Kidney (tissue), 14 donors: ENCODE data around the gene PARVB. TPM values are rescaled to one million over a fixed set of nuclear protein-coding genes. Genes with fewer than 3 reads are reported as not detected.

Experiments
- DNase-seq, 5 donors: peaks; one replicate each; pipeline ENCODE4 v3.0.0-alpha.2; 2013 to 2020
- FAIRE-seq: peaks from 2 replicates; lab custom pipeline; 2012; peaks lifted over from hg19 to GRCh38; lab: Jason Lieb, UNC
- H3K27ac ChIP-seq, 2 donors: one replicate each; pipeline ENCODE4 v1.7.0; 2013; ENCODE audit warnings: low read depth in 2 of 2, low read length in 2 of 2, inconsistent platforms in 1 of 2
- H3K27me3 ChIP-seq: one replicate; pipeline ENCODE4 v1.7.1; 2013; ENCODE audit warnings: low read length, inconsistent platforms; ENCODE audit not compliant: control insufficient read depth, insufficient read depth
- H3K36me3 ChIP-seq, 3 donors: one replicate each; pipeline versions ENCODE4 v1.7.0 to v1.7.1; 2013; ENCODE audit warnings: low read length in 3 of 3, control low read depth in 1 of 3, inconsistent platforms in 1 of 3; ENCODE audit not compliant: insufficient read depth in 3 of 3, control insufficient read depth in 2 of 3
- H3K4me1 ChIP-seq, 3 donors: one replicate each; pipeline versions ENCODE4 v1.7.0 to v1.7.1; 2013; ENCODE audit warnings: low read length in 3 of 3, inconsistent platforms in 1 of 3, low read depth in 1 of 3; ENCODE audit not compliant: control insufficient read depth in 2 of 3, insufficient read depth in 2 of 3
- H3K4me3 ChIP-seq, 3 donors: one replicate each; pipeline versions ENCODE4 v1.7.0 to v1.8.1; 2013; ENCODE audit warnings: low read length in 3 of 3, control low read depth in 1 of 3, inconsistent platforms in 1 of 3
- H3K9ac ChIP-seq, 3 donors: one replicate each; pipeline versions ENCODE4 v1.7.0 to v1.7.1; 2013; ENCODE audit warnings: low read length in 3 of 3, control low read depth in 1 of 3, inconsistent platforms in 1 of 3
- H3K9me3 ChIP-seq, 3 donors: one replicate each; pipeline versions ENCODE4 v1.7.0 to v1.7.1; 2013; ENCODE audit warnings: low read length in 3 of 3, control low read depth in 1 of 3, inconsistent platforms in 1 of 3; ENCODE audit not compliant: control insufficient read depth in 2 of 3, insufficient read depth in 1 of 3
- intact Hi-C: fragments of 100-400 bp; cut with DNase I; formaldehyde crosslinking; loops from one replicate; pipeline ENCODE4 v1.11.1; 2022
- polyA plus RNA-seq: library from polyadenylated mRNA; stranded (reverse); fragments of 350-450 nt; fragmentation: Illumina TruSeq; extraction: RNeasy Lipid Tissue Mini Kit (QIAGEN cat#74804); gene quantifications from one replicate; pipeline ENCODE4 v1.2.3, GENCODE V29; 2014; ENCODE audit warnings: low read depth, low replicate concordance; ENCODE audit not compliant: insufficient read depth
- total RNA-seq: library from RNA; stranded (reverse); fragmentation: NEBNext Ultra II Directional; extraction: Animal tissue kit (Norgen Biotek cat#: 25700); gene quantifications from one replicate; pipeline ENCODE4 v1.2.1, GENCODE V29; 2021
- TF ChIP-seq, protein P1 (sequence below): IDR thresholded peaks from 3 replicates; pipeline ENCODE4 v1.5.1; 2012; ENCODE audit warnings: mild to moderate bottlenecking, moderate library complexity, borderline replicate concordance; ENCODE audit not compliant: insufficient read depth; ENCODE audit errors: extremely low read depth
- donor health status: control.
- donor health status: control.
- donor health status: control.
- donor health status: control.
- donor health status: control.
- donor health status: DM: yes; HTN: yes; CAD: no.
- donor health status: Normal renal cell carcinoma (clear cell type).

PARVB gene
- total and polyA plus RNA-seq, 2 donors from 2014 or later, result 32.9 to 51.1 TPM

DNA sequence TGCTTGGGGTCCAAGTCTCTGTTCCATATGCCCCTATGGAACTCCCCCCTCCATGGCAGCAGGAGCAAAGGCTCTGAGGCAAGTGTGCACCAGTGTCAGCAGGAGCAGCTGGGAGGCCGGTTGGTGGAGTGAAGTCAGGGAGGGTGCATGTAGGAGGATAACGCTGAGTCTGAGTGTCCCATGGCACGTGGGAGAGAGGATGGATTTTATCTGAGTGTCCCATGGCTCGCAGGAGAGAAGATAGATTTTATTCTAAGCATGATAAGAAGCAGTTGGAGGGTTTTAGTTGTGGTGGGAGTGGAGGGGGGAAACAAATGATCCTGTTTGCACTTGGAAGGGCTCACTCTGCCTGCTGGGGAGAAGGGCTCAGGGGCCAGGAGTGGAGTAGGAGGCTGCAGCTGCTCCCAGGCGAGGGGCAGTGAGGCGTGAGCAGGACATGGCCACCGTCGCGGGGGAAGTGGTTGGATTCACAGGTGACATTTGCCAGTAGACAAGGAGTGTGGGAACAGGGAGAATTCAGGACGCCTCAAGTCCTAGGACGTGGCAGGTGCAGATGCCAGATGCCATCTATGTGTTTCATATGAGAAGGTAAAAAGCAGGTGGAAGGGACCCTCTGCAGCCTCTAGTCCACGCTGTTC is 123.0 kb downstream of the PARVB start:
- peak in 2 of 5 donors; percentile 34 to 35 for DNase-seq
- no peak overlapping the region for H3K4me3 ChIP-seq
- FAIRE-seq, result no peak
- no peaks in the 10 kb centered on the region for H3K27me3 ChIP-seq
- H3K9ac ChIP-seq, result no peak overlapping the region
- TF ChIP-seq, protein P1, sequence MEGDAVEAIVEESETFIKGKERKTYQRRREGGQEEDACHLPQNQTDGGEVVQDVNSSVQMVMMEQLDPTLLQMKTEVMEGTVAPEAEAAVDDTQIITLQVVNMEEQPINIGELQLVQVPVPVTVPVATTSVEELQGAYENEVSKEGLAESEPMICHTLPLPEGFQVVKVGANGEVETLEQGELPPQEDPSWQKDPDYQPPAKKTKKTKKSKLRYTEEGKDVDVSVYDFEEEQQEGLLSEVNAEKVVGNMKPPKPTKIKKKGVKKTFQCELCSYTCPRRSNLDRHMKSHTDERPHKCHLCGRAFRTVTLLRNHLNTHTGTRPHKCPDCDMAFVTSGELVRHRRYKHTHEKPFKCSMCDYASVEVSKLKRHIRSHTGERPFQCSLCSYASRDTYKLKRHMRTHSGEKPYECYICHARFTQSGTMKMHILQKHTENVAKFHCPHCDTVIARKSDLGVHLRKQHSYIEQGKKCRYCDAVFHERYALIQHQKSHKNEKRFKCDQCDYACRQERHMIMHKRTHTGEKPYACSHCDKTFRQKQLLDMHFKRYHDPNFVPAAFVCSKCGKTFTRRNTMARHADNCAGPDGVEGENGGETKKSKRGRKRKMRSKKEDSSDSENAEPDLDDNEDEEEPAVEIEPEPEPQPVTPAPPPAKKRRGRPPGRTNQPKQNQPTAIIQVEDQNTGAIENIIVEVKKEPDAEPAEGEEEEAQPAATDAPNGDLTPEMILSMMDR, result no peak
- H3K4me1 ChIP-seq, result no peaks in the 10 kb centered on the region
- H3K9me3 ChIP-seq, result no peaks in the 10 kb centered on the region
- intact Hi-C loops, result no loop called here
- no peaks in the 10 kb centered on the region for H3K36me3 ChIP-seq
- no peak overlapping the region for H3K27ac ChIP-seq

DNA sequence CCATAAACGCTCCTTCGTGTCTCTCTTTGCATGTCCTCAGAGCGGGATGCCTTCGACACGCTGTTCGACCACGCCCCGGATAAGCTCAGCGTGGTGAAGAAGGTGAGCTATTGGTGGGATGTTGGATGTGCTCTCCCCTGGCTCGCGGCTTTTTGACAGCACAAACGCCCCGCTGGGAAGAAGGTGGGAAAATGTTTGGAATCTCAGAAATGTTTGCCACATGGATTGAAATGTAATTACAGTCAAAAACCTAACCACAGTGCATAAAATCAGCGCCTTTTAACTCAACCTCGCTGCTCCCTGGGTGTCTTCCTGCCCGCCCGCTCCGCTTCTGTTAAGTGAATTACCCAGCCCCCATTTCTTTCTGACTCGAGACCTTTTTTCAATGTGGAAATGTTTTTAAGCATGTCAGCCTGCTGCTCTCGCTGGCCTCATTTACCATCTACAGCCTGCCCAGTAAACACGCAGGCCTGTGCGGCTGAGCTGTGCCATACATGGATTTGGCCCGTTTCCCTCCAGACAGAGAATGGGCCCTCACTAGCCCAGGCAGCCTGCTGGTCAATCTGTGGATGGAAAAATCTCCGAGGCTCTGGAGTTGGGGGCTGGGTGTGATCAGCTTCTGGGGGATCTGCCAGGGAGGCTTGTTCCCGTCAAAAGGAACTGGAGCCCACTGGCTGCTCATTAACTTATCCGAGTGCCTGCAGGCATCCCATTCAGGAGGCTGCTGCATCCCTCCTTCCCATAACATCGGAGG is 123.9 kb downstream of the PARVB start:
- DNase-seq (peak in 3 of 5 donors; percentile 44 to 59 (median 58)), FAIRE-seq (no peak)
- no peaks in the 10 kb centered on the region for H3K36me3 ChIP-seq
- H3K9me3 ChIP-seq, result no peaks in the 10 kb centered on the region
- no peaks in the 10 kb centered on the region for H3K4me1 ChIP-seq
- H3K4me3 ChIP-seq, result no peak overlapping the region
- no peaks in the 10 kb centered on the region for H3K27me3 ChIP-seq
- intact Hi-C loops, result no loop called here
- H3K9ac ChIP-seq, result no peak overlapping the region
- no peak overlapping the region for H3K27ac ChIP-seq
- TF ChIP-seq, protein P1, result no peak

DNA sequence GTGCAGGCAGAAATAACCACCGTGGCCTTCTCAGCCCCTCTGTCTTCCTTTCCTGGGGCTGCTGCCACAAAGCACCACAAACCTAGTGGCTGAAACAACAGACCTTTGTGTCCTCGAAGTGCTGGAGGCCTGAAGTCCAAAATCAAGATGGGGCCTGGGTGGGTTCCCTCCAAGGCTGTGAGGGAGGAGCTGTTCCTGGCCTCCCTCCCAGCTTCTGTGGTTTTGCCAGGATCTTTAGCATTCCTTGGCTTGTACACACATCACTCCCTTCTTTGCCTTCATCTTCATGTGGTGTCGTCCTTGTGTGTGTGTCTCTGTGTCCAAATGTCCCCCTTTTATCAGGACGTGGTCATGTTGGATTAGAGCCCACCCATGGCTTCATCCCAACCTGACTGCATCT is 127.6 kb downstream of the PARVB start:
- Histone ChIP-seq H3K4me1 (peaks cover 0 to 3% (median 2%) of the 10 kb centered on the region in 3 donors), H3K9ac (no peak overlapping the region), H3K9me3 (no peaks in the 10 kb centered on the region), H3K27ac (no peak overlapping the region), H3K27me3 (no peaks in the 10 kb centered on the region), H3K36me3 (no peaks in the 10 kb centered on the region), H3K4me3 (no peak overlapping the region)
- TF ChIP-seq, protein P1, result no peak
- intact Hi-C loops, result no loop called here
- no peak for DNase-seq
- FAIRE-seq, result no peak
